Esophagus squamous epithelium (tissue), 4 donors: ENCODE data around the gene MRC1.

Experiments
- POLR2A ChIP-seq, 4 donors: fragments of 450-650 bp; IDR thresholded peaks; one replicate each; pipeline ENCODE4 v1.6.1; 2017; ENCODE audit warnings: antibody characterized with exemption in 4 of 4, mild to moderate bottlenecking in 4 of 4, moderate library complexity in 3 of 4
- TF ChIP-seq, protein P1 (sequence below), 6 experiments: fragments of 450-650 bp in 4 of 6; fragments of 200-600 bp in 2 of 6; sonication (generic) in 2 of 6; IDR thresholded peaks; one replicate each; pipeline ENCODE4 v1.5.1; 2016 to 2019; ENCODE audit warnings: antibody characterized with exemption in 6 of 6, mild to moderate bottlenecking in 4 of 6, moderate library complexity in 4 of 6

DNA sequence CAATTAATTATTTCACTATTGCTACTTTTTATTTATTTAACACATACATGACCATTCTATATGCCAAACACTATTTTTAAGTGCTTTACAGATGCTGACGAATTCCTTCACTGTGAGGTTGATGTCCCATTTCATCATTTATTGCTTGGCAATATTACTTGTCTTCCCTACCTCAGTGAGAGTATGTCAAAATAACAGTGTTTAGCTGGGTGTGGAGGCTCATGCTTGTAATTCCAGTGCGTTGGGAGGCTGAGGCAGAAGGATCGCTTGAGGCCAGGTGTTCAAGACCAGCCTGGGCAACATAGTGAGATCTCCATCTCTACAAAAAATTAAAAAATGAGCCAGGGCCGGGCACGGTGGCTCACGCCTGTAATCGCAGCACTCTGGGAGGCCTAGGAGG, 19.8 kb upstream of the MRC1 start:
- TF ChIP-seq, protein P1, sequence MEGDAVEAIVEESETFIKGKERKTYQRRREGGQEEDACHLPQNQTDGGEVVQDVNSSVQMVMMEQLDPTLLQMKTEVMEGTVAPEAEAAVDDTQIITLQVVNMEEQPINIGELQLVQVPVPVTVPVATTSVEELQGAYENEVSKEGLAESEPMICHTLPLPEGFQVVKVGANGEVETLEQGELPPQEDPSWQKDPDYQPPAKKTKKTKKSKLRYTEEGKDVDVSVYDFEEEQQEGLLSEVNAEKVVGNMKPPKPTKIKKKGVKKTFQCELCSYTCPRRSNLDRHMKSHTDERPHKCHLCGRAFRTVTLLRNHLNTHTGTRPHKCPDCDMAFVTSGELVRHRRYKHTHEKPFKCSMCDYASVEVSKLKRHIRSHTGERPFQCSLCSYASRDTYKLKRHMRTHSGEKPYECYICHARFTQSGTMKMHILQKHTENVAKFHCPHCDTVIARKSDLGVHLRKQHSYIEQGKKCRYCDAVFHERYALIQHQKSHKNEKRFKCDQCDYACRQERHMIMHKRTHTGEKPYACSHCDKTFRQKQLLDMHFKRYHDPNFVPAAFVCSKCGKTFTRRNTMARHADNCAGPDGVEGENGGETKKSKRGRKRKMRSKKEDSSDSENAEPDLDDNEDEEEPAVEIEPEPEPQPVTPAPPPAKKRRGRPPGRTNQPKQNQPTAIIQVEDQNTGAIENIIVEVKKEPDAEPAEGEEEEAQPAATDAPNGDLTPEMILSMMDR (IDR thresholded peaks at IDR 0.05), result no peak
- no peak for TF ChIP-seq POLR2A (IDR thresholded peaks at IDR 0.05)
